HepG2 (cell line): Measurements from ENCODE around the gene SAMD13. TPM values are rescaled to one million over a fixed set of nuclear protein-coding genes. Genes with fewer than 3 reads are reported as not detected.

Experiments
- ATAC-seq: fragments of 200-7000 bp; cut with Tn5 transposase; 3 replicates; pipeline ENCODE4 v1.9.1; 2020; ENCODE audit warnings: mild to moderate bottlenecking, moderate library complexity
- BruUV-seq: library from RNA; stranded (reverse); fragments of 400-500 nt; replicated peaks from 2 replicates; lab custom pipeline; 2021; lab: Mats Ljungman, UMichigan
- CTCF ChIA-PET: fragments of 300-600 bp; formaldehyde crosslinking; extraction: SDS; loops from one replicate; lab custom pipeline; 2021; ENCODE audit warnings: low total read pairs, inconsistent platforms, low intra/inter-chr PET ratio; lab: Yijun Ruan, JAX
- POLR2A ChIA-PET: fragments of 350-600 bp; sonication (Branson Sonifier 250); formaldehyde crosslinking; loops from one replicate; lab custom pipeline; 2020; ENCODE audit warnings: antibody characterized with exemption, inconsistent platforms; lab: Yijun Ruan, JAX
- DNase-seq: peaks from one replicate; pipeline ENCODE4 v3.0.0-alpha.2; 2015; ENCODE audit warnings: low spot score
- FAIRE-seq: peaks from 3 replicates; lab custom pipeline; 2011; peaks lifted over from hg19 to GRCh38; lab: Jason Lieb, UNC
- H2AFZ ChIP-seq: one replicate; pipeline ENCODE4 v1.6.1; 2011; ENCODE audit warnings: low read length, inconsistent platforms
- H3K27ac ChIP-seq: fragments of 300-600 bp; 3 replicates; pipeline ENCODE4 v1.8.0; 2011; ENCODE audit warnings: mixed run types, mild to moderate bottlenecking, mixed read lengths, low read length, inconsistent platforms; ENCODE audit not compliant: insufficient read depth; ENCODE audit errors: extremely low read length
- H3K27me3 ChIP-seq, 2 experiments: fragments of 200-600 bp in 1 of 2; 2 replicates in 1 of 2; 3 replicates in 1 of 2; pipeline versions ENCODE4 v1.6.0 to v1.8.0; 2011; ENCODE audit warnings: low read length in 2 of 2, mild to moderate bottlenecking in 2 of 2, moderate library complexity in 2 of 2, inconsistent platforms in 1 of 2; ENCODE audit not compliant: insufficient read depth in 2 of 2, control insufficient read depth in 1 of 2
- H3K36me3 ChIP-seq, 2 experiments: fragments of 200-600 bp in 1 of 2; replicated peaks in 1 of 2; 2 replicates in 1 of 2; 3 replicates in 1 of 2; pipeline versions ENCODE4 v1.5.1 to v1.8.0; 2011; ENCODE audit warnings: low read length in 2 of 2, inconsistent platforms in 1 of 2; ENCODE audit not compliant: insufficient read depth in 2 of 2, control insufficient read depth in 1 of 2
- H3K4me1 ChIP-seq: 2 replicates; pipeline ENCODE4 v1.5.1; 2012; ENCODE audit warnings: low read length, inconsistent platforms; ENCODE audit not compliant: insufficient read depth
- H3K4me2 ChIP-seq: 2 replicates; pipeline ENCODE4 v1.6.0; 2011; ENCODE audit warnings: low read depth, low read length, inconsistent platforms
- H3K4me3 ChIP-seq, 3 experiments: fragments of 200-600 bp in 1 of 3; sonication (generic), shearing (Covaris generic) in 1 of 3; replicated peaks in 1 of 3; 2 replicates each; pipeline ENCODE4 v1.5.1; 2011 to 2016; ENCODE audit warnings: low read length in 3 of 3, inconsistent platforms in 2 of 3, low read depth in 2 of 3, mild to moderate bottlenecking in 2 of 3, control low read depth in 1 of 3, mixed read lengths in 1 of 3; ENCODE audit not compliant: insufficient read depth in 1 of 3
- H3K79me2 ChIP-seq: one replicate; pipeline ENCODE4 v1.6.1; 2011; ENCODE audit warnings: low read length, inconsistent platforms; ENCODE audit not compliant: insufficient read depth
- H3K9ac ChIP-seq: 2 replicates; pipeline ENCODE4 v1.6.0; 2011; ENCODE audit warnings: mild to moderate bottlenecking, low read depth, low read length, inconsistent platforms; ENCODE audit not compliant: insufficient read depth
- H3K9me3 ChIP-seq: 2 replicates; pipeline ENCODE4 v1.5.1; 2012; ENCODE audit warnings: mild to moderate bottlenecking, low read length
- H4K20me1 ChIP-seq: 2 replicates; pipeline ENCODE4 v1.6.0; 2011; ENCODE audit warnings: inconsistent platforms, mild to moderate bottlenecking, low read length, moderate library complexity; ENCODE audit not compliant: insufficient read depth
- CEBPB ChIP-seq: IDR thresholded peaks from 2 replicates; pipeline ENCODE4 v1.6.1; 2011; ENCODE audit warnings: low read depth, low read length, improper control_type of control experiment, borderline replicate concordance
- E2F2 ChIP-seq: sonication (generic); formaldehyde crosslinking; IDR thresholded peaks from 2 replicates; pipeline ENCODE4 v1.4.0; 2020; ENCODE audit warnings: missing genetic modification reagents, borderline replicate concordance
- FOXP1 ChIP-seq, 2 experiments: fragments of 450-650 bp in 1 of 2; IDR thresholded peaks; 2 replicates each; pipeline ENCODE4 v1.6.1; 2017 to 2018; ENCODE audit warnings: antibody characterized with exemption in 1 of 2
- GATAD2A ChIP-seq: IDR thresholded peaks from 2 replicates; pipeline ENCODE4 v1.6.1; 2016
- GRHL1 ChIP-seq: sonication (generic); formaldehyde crosslinking; conservative IDR thresholded peaks from 2 replicates; pipeline ENCODE4 v1.8.0; 2022; ENCODE audit warnings: missing genetic modification reagents
- HDAC2 ChIP-seq: sonication (generic); formaldehyde crosslinking; IDR thresholded peaks from 2 replicates; pipeline ENCODE4 v1.4.0; 2020; ENCODE audit warnings: missing genetic modification reagents
- MEF2D ChIP-seq: sonication (generic); formaldehyde crosslinking; IDR thresholded peaks from 2 replicates; pipeline ENCODE4 v1.5.1; 2020; ENCODE audit warnings: mild to moderate bottlenecking, missing genetic modification reagents
- RFX5 ChIP-seq: IDR thresholded peaks from 2 replicates; pipeline ENCODE4 v1.6.1; 2011; ENCODE audit warnings: low read depth, low read length, improper control_type of control experiment
- ZNF33A ChIP-seq: sonication (generic); formaldehyde crosslinking; IDR thresholded peaks from 2 replicates; pipeline ENCODE4 v1.5.1; 2020; ENCODE audit warnings: missing genetic modification reagents, mild to moderate bottlenecking, moderate library complexity, borderline replicate concordance
- ZNF350 ChIP-seq: sonication (generic); formaldehyde crosslinking; IDR thresholded peaks from 2 replicates; pipeline ENCODE4 v1.4.0; 2020; ENCODE audit warnings: mild to moderate bottlenecking, low read depth, missing genetic modification reagents, borderline replicate concordance
- ZNF607 ChIP-seq: sonication (generic); formaldehyde crosslinking; IDR thresholded peaks from 2 replicates; pipeline ENCODE4 v1.5.1; 2020; ENCODE audit warnings: missing genetic modification reagents, mild to moderate bottlenecking, borderline replicate concordance
- ZNF7 ChIP-seq: IDR thresholded peaks from 2 replicates; pipeline ENCODE4 v1.6.1; 2016; ENCODE audit warnings: missing biosample characterization, missing genetic modification reagents
- ZNF773 ChIP-seq: sonication (generic); formaldehyde crosslinking; IDR thresholded peaks from 2 replicates; pipeline ENCODE4 v1.4.0; 2020; ENCODE audit warnings: missing genetic modification reagents, borderline replicate concordance
- ZUFSP ChIP-seq: sonication (generic); formaldehyde crosslinking; IDR thresholded peaks from 2 replicates; pipeline ENCODE4 v1.9.0; 2021; ENCODE audit warnings: missing genetic modification reagents, mild to moderate bottlenecking, borderline replicate concordance
- WGBS: methylation state at CpG from one replicate; pipeline ENCODE4 v1.1.6; 2017; ENCODE audit warnings: low lambda C conversion rate; 5-methylcytosine and 5-hydroxymethylcytosine counted together
- in situ Hi-C: cut with HindIII; loops from 2 replicates; pipeline ENCODE4 v1.10.0; 2017; ENCODE audit warnings: low pct_unique_long_range_greater_than_20kb; ENCODE audit not compliant: extremely low pct_ligation_motif_present
- intact Hi-C: fragments of 100-400 bp; cut with micrococcal nuclease; formaldehyde crosslinking; loops from one replicate; pipeline ENCODE4 v1.10.0; 2022; ENCODE audit not compliant: unreplicated experiment
- polyA plus RNA-seq, 8 experiments: library from polyadenylated mRNA; depleted of rRNA in 3 of 8; stranded (reverse) in 7 of 8; unstranded in 1 of 8; fragments of >200 nt; fragmentation: Illumina TruSeq in 4 of 8; extraction: Trizol in 4 of 8; gene quantifications; 2 replicates each; pipeline versions ENCODE4 v1.2.1 to v1.2.3, GENCODE V29; 2011 to 2016; ENCODE audit warnings: low read depth in 4 of 8, missing spikeins in 1 of 8, mixed read lengths in 1 of 8; ENCODE audit not compliant: insufficient read depth in 1 of 8
- total RNA-seq, 5 experiments: library from RNA; depleted of rRNA; stranded (reverse); fragments of >200 nt; fragmentation: Illumina TruSeq; extraction: Trizol; gene quantifications; 2 replicates each; pipeline ENCODE4 v1.2.3, GENCODE V29; 2016; ENCODE audit warnings: low read depth in 1 of 5

SAMD13 gene
- total and polyA plus RNA-seq, 2 of the 13 experiments (the other 11 are each of a cell fraction or from before 2014, with no cell fraction given), result 0.09 to 0.18 TPM

- WGBS, result 0% methylated on average over 1 of the region's 1 CpG
- no peaks in the 10 kb centered on the region for H3K79me2 ChIP-seq
- no TSS peak for BruUV-seq
- intact Hi-C loops, result no loop called here
- H3K9me3 ChIP-seq, result no peaks in the 10 kb centered on the region
- in situ Hi-C loops, result no loop called here
- no peaks in the 10 kb centered on the region for H3K36me3 ChIP-seq
- FAIRE-seq (no peak), DNase-seq (no peak), ATAC-seq (no peak)
- H3K27me3 ChIP-seq, result 0 out of 5 replicates have a peak, but pooled peaks cover 0 to 3% of the 10 kb centered on the region in 2 experiments
- H3K4me3 ChIP-seq, result no peak overlapping the region
- no peak overlapping the region for H3K9ac ChIP-seq
- POLR2A ChIA-PET, result no interaction called here
- CTCF ChIA-PET, result no interaction called here
- no peaks in the 10 kb centered on the region for H3K4me1 ChIP-seq
- TF ChIP-seq GATAD2A, result no peak
- TF ChIP-seq ZNF350 (CRISPR knock-in tag), result no peak
- no peak for TF ChIP-seq ZUFSP (CRISPR knock-in tag)
- TF ChIP-seq HDAC2, result no peak
- no peak overlapping the region for H3K27ac ChIP-seq
- no peak overlapping the region for H3K4me2 ChIP-seq
- H2AFZ ChIP-seq, result no peak overlapping the region
- H4K20me1 ChIP-seq, result no peaks in the 10 kb centered on the region
Measured at GRCh38 chr1:84385347-84385746, 83.8 kb downstream of the SAMD13 start.

- Histone ChIP-seq H3K36me3 (no peaks in the 10 kb centered on the region), H3K27me3 (0 out of 5 replicates have a peak, but pooled peaks cover 0 to 3% of the 10 kb centered on the region in 2 experiments), H3K9me3 (no peaks in the 10 kb centered on the region), H3K27ac (no peak overlapping the region), H3K4me1 (no peaks in the 10 kb centered on the region), H3K4me3 (no peak overlapping the region), H3K4me2 (no peak overlapping the region), H4K20me1 (no peaks in the 10 kb centered on the region), H3K9ac (no peak overlapping the region), H2AFZ (no peak overlapping the region), H3K79me2 (no peaks in the 10 kb centered on the region)
- DNase-seq (no peak), FAIRE-seq (no peak), ATAC-seq (no peak)
- ChIA-PET CTCF (no interaction called here), POLR2A (no interaction called here)
- in situ Hi-C loops (no loop called here), intact Hi-C loops (no loop called here)
- no TSS peak for BruUV-seq
- WGBS, result 12% methylated on average over 5 of the region's 5 CpGs
- no peak for TF ChIP-seq ZNF7 (CRISPR knock-in tag)
- no peak for TF ChIP-seq ZNF607
- no peak for TF ChIP-seq GRHL1 (CRISPR knock-in tag)
- TF ChIP-seq ZNF33A (CRISPR knock-in tag), result no peak
- no peak for TF ChIP-seq MEF2D (CRISPR knock-in tag)
- no peak for TF ChIP-seq FOXP1 (IDR thresholded peaks at IDR 0.05)
- TF ChIP-seq FOXP1 (CRISPR knock-in tag; IDR thresholded peaks at IDR 0.05), result no peak
- TF ChIP-seq CEBPB, result no peak
- no peak for TF ChIP-seq RFX5
- no peak for TF ChIP-seq ZNF773 (CRISPR knock-in tag)
- no peak for TF ChIP-seq E2F2 (CRISPR knock-in tag)
Measured at GRCh38 chr1:84386716-84387479, 85.4 kb downstream of the SAMD13 start.
